Suprapubic skin (tissue), 4 donors: ENCODE data around the gene SYTL5. TPM values are rescaled to one million over a fixed set of nuclear protein-coding genes. Genes with fewer than 3 reads are reported as not detected.

Experiments
- DNase-seq, 2 donors: peaks; one replicate each; pipeline ENCODE4 v3.0.0-alpha.2; 2019; ENCODE audit warnings: low spot score in 2 of 2
- H3K27ac ChIP-seq: fragments of 200-600 bp; sonication (generic); one replicate; pipeline ENCODE4 v1.5.1; 2019
- H3K27me3 ChIP-seq: fragments of 200-600 bp; sonication (generic); one replicate; pipeline ENCODE4 v1.5.1; 2019
- H3K36me3 ChIP-seq: fragments of 200-600 bp; sonication (generic); one replicate; pipeline ENCODE4 v1.5.1; 2019
- H3K4me1 ChIP-seq: fragments of 200-600 bp; sonication (generic); one replicate; pipeline ENCODE4 v1.5.1; 2019
- H3K4me3 ChIP-seq: fragments of 200-600 bp; sonication (generic); one replicate; pipeline ENCODE4 v1.5.1; 2019; ENCODE audit warnings: mild to moderate bottlenecking
- H3K9me3 ChIP-seq: fragments of 200-600 bp; sonication (generic); one replicate; pipeline ENCODE4 v1.5.1; 2019
- EP300 ChIP-seq: sonication (generic); formaldehyde crosslinking; IDR thresholded peaks from one replicate; pipeline ENCODE4 v1.6.1; 2017; ENCODE audit warnings: antibody characterized with exemption
- POLR2A ChIP-seq, 2 donors: fragments of 450-650 bp; IDR thresholded peaks; one replicate each; pipeline ENCODE4 v1.6.1; 2017; ENCODE audit warnings: antibody characterized with exemption in 2 of 2, mild to moderate bottlenecking in 2 of 2, moderate library complexity in 2 of 2
- POLR2AphosphoS5 ChIP-seq, 3 donors: sonication (generic); formaldehyde crosslinking; IDR thresholded peaks; one replicate each; pipeline ENCODE4 v1.6.1; 2017; ENCODE audit warnings: antibody characterized with exemption in 3 of 3
- WGBS: methylation state at CpG from one replicate; pipeline ENCODE4 v1.1.5; 2018; 5-methylcytosine and 5-hydroxymethylcytosine counted together
- total RNA-seq, 4 donors: library from RNA; depleted of rRNA; stranded (reverse); fragments of >200 nt; gene quantifications; one replicate each; pipeline ENCODE4 v1.1.0, GENCODE V29; 2016
- TF ChIP-seq, protein P1 (sequence below), 2 donors: fragments of 200-600 bp in 1 of 2; fragments of 450-650 bp in 1 of 2; sonication (generic) in 1 of 2; IDR thresholded peaks; one replicate each; pipeline ENCODE4 v1.5.1; 2016 to 2019; ENCODE audit warnings: antibody characterized with exemption in 2 of 2, mild to moderate bottlenecking in 1 of 2, moderate library complexity in 1 of 2

Gene SYTL5
- total RNA-seq, 4 donors from 2014 or later = 0.25 to 0.65 (median 0.37) TPM

DNA sequence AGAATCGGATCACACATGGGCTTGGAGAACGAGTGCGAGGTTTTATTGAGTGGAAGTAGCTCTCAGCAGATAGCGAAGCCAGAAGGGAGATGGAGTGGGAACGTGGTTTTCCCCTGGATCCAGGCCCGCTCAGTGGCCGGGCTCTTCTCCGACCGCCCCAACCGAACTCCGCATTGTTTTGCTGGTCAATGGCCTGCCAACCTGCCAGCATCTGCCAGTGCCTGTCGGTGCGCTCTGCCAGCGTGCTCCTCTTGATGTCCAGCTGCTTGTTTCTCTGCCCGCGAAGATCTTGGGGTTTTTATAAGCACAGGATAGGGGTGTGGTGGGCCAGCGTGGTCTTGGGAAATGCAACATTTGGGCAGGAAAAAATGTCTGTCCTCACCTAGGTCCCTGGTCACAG lies 5.6 kb upstream of the SYTL5 start:
- Histone ChIP-seq H3K9me3 (no peaks in the 10 kb centered on the region), H3K4me3 (no peak overlapping the region), H3K27ac (no peak overlapping the region), H3K27me3 (no peaks in the 10 kb centered on the region), H3K4me1 (no peaks in the 10 kb centered on the region), H3K36me3 (no peaks in the 10 kb centered on the region)
- no peak for DNase-seq
- 85% methylated on average over 16 of the region's 17 CpGs for WGBS
- no peak for TF ChIP-seq EP300
- no peak for TF ChIP-seq POLR2AphosphoS5 (IDR thresholded peaks at IDR 0.05)
- TF ChIP-seq POLR2A (IDR thresholded peaks at IDR 0.05) = no peak
- TF ChIP-seq, protein P1, sequence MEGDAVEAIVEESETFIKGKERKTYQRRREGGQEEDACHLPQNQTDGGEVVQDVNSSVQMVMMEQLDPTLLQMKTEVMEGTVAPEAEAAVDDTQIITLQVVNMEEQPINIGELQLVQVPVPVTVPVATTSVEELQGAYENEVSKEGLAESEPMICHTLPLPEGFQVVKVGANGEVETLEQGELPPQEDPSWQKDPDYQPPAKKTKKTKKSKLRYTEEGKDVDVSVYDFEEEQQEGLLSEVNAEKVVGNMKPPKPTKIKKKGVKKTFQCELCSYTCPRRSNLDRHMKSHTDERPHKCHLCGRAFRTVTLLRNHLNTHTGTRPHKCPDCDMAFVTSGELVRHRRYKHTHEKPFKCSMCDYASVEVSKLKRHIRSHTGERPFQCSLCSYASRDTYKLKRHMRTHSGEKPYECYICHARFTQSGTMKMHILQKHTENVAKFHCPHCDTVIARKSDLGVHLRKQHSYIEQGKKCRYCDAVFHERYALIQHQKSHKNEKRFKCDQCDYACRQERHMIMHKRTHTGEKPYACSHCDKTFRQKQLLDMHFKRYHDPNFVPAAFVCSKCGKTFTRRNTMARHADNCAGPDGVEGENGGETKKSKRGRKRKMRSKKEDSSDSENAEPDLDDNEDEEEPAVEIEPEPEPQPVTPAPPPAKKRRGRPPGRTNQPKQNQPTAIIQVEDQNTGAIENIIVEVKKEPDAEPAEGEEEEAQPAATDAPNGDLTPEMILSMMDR (IDR thresholded peaks at IDR 0.05) = no peak

DNA sequence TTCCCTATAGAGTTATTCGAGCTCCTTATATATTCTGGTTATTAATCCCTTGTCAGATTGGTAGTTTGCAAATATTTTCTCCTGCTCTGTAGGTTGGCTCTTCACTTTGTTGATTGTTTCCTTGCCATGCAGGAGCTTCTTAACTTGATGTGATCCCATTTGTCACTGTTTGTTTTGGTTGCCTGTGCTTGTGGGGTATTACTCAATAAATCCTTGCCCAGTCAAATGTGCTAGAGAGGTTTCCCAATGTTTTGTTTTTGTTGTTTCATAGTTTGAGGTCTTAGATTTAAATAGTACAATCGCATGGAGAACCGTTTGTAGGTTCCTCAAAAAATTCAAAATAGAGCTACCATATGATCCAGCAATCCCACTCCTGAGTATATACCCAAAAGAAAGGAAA lies 2.3 kb upstream of the SYTL5 start:
- no peak for DNase-seq
- 80% methylated on average over 3 of the region's 3 CpGs for WGBS
- TF ChIP-seq EP300 = no peak
- TF ChIP-seq, protein P1 (IDR thresholded peaks at IDR 0.05) = no peak
- TF ChIP-seq POLR2AphosphoS5 (IDR thresholded peaks at IDR 0.05) = no peak
- TF ChIP-seq POLR2A (IDR thresholded peaks at IDR 0.05) = no peak
- Histone ChIP-seq H3K4me1 (no peaks in the 10 kb centered on the region), H3K4me3 (no peak overlapping the region), H3K9me3 (no peaks in the 10 kb centered on the region), H3K27ac (no peak overlapping the region), H3K27me3 (no peaks in the 10 kb centered on the region), H3K36me3 (no peaks in the 10 kb centered on the region)

DNA sequence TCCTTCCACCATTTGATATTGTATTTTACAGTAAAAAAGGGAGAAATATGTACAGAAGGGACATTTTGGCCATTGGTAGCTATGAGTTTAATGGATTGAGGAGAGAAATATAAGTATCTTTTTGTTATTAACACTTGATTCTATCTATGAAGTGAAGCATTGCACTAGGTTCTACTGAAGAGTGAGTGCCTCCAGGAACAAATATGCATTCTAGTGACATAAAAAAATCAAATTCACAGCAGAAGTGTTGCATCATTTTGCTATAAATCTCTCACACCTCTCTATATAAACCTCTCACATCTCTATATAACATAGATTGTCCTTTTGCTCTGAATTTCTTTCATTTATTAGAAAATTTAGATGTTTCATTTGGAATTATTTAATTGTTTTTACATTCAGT lies 425 bp downstream of the SYTL5 start:
- H3K4me3 ChIP-seq = no peak overlapping the region
- no peaks in the 10 kb centered on the region for H3K4me1 ChIP-seq
- no peak for DNase-seq
- H3K27me3 ChIP-seq = no peaks in the 10 kb centered on the region
- H3K9me3 ChIP-seq = no peaks in the 10 kb centered on the region
- no peaks in the 10 kb centered on the region for H3K36me3 ChIP-seq
- no peak overlapping the region for H3K27ac ChIP-seq
- TF ChIP-seq POLR2AphosphoS5 (IDR thresholded peaks at IDR 0.05) (no peak), EP300 (no peak), POLR2A (IDR thresholded peaks at IDR 0.05) (no peak)
- TF ChIP-seq, protein P1 (IDR thresholded peaks at IDR 0.05) = no peak

DNA sequence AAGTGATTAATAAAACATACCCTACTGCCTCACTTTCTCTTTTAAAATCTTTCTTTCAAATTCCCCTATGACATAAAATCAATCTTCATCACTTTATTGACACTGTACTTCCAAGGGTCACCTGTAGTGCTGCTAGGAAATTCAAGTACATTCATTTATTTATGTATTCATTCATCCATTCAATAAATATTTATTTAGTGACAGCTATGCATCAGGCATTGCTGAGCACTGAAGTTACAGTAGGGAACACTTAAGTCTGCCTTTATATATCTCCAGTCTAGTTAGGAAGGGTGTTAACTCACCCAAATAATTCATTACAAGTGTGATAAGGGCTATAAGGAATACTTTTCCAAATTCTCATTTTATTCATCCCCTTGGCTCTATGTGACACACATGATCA lies 2.3 kb downstream of the SYTL5 start:
- H3K27ac ChIP-seq = no peak overlapping the region
- H3K36me3 ChIP-seq = no peaks in the 10 kb centered on the region
- H3K4me1 ChIP-seq = no peaks in the 10 kb centered on the region
- TF ChIP-seq EP300 (no peak), POLR2AphosphoS5 (IDR thresholded peaks at IDR 0.05) (no peak), POLR2A (IDR thresholded peaks at IDR 0.05) (no peak)
- TF ChIP-seq, protein P1 (IDR thresholded peaks at IDR 0.05) = no peak
- no peak for DNase-seq
- no peaks in the 10 kb centered on the region for H3K9me3 ChIP-seq
- no peaks in the 10 kb centered on the region for H3K27me3 ChIP-seq
- no peak overlapping the region for H3K4me3 ChIP-seq

DNA sequence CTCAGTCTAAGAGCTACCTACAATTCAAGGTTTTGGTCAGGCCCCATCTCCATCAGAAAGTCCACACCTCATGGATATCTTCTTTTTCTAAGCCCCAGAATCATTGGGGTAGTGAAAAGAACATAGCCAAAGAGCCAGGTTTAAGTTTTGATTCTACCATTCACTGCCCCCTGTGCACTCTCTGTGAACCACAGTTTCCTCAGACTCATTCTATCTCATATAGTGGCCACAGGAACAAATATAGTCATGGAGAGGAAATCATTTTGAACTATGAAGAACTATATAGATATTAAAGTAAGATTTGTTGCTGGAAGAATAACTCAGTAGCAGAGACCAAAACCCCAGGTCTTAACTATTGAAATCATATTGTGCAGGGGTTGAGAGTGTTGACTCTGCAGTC lies 3.3 kb downstream of the SYTL5 start:
- no peak for DNase-seq
- no peaks in the 10 kb centered on the region for H3K4me1 ChIP-seq
- H3K36me3 ChIP-seq = no peaks in the 10 kb centered on the region
- no peak overlapping the region for H3K27ac ChIP-seq
- no peaks in the 10 kb centered on the region for H3K9me3 ChIP-seq
- TF ChIP-seq, protein P1 (IDR thresholded peaks at IDR 0.05) = no peak
- TF ChIP-seq POLR2AphosphoS5 (IDR thresholded peaks at IDR 0.05) (no peak), POLR2A (IDR thresholded peaks at IDR 0.05) (no peak), EP300 (no peak)
- no peak overlapping the region for H3K4me3 ChIP-seq
- H3K27me3 ChIP-seq = no peaks in the 10 kb centered on the region
